K562 (cell line): ENCODE measurements around the gene SYNPO2. TPM values are rescaled to one million over a fixed set of nuclear protein-coding genes. Genes with fewer than 3 reads are reported as not detected.

Source experiments
- ATAC-seq: fragments of 200-7000 bp; cut with Tn5 transposase; 3 replicates; pipeline ENCODE4 v1.9.1; 2020; ENCODE audit warnings: moderate library complexity
- BruUV-seq: library from RNA; stranded (reverse); fragments of 400-500 nt; replicated peaks from 2 replicates; lab custom pipeline; 2021; lab: Mats Ljungman, UMichigan
- CTCF ChIA-PET: fragments of 300-600 bp; formaldehyde crosslinking; extraction: SDS; loops from one replicate; lab custom pipeline; 2021; ENCODE audit warnings: low intra/inter-chr PET ratio; lab: Yijun Ruan, JAX
- POLR2A ChIA-PET: fragments of 300-600, 350-650 bp; sonication (Branson Sonifier 250); formaldehyde crosslinking; extraction: SDS; loops from one replicate; lab custom pipeline; 2021; ENCODE audit warnings: antibody characterized with exemption, inconsistent platforms; lab: Yijun Ruan, JAX
- DNase-seq, 4 experiments: peaks; one replicate each; pipeline versions ENCODE4 v3.0.0 to v3.0.0-alpha.2; 2011 to 2018; ENCODE audit warnings: low spot score in 3 of 4, mixed read lengths in 3 of 4; ENCODE audit errors: extremely low read depth in 1 of 4
- FAIRE-seq: peaks from 2 replicates; lab custom pipeline; 2011; peaks lifted over from hg19 to GRCh38; lab: Jason Lieb, UNC
- H2AFZ ChIP-seq: 2 replicates; pipeline ENCODE4 v1.6.0; 2011; ENCODE audit warnings: low read depth, low read length, control low read depth, inconsistent platforms
- H3K27ac ChIP-seq: fragments of 200-600 bp; 3 replicates; pipeline ENCODE4 v1.8.0; 2011; ENCODE audit warnings: low read depth, mild to moderate bottlenecking, control low read depth, inconsistent platforms, low read length, moderate library complexity, mixed read lengths; ENCODE audit errors: extremely low read depth
- H3K27me3 ChIP-seq, 2 experiments: fragments of 300-600 bp in 1 of 2; 2 replicates in 1 of 2; 3 replicates in 1 of 2; pipeline versions ENCODE4 v1.6.0 to v1.8.0; 2011; ENCODE audit warnings: inconsistent platforms in 2 of 2, low read length in 2 of 2, mild to moderate bottlenecking in 1 of 2, mixed read lengths in 1 of 2, moderate library complexity in 1 of 2; ENCODE audit not compliant: control insufficient read depth in 2 of 2, insufficient read depth in 2 of 2
- H3K36me3 ChIP-seq: fragments of 300-600 bp; 3 replicates; pipeline ENCODE4 v1.8.0; 2011; ENCODE audit warnings: mild to moderate bottlenecking, low read length, inconsistent platforms; ENCODE audit not compliant: control insufficient read depth, insufficient read depth
- H3K4me1 ChIP-seq, 2 experiments: fragments of 200-600 bp in 1 of 2; replicated peaks in 1 of 2; 2 replicates in 1 of 2; 3 replicates in 1 of 2; pipeline versions ENCODE4 v1.5.1 to v1.8.0; 2011; ENCODE audit warnings: inconsistent platforms in 2 of 2, low read length in 2 of 2, mild to moderate bottlenecking in 1 of 2, mixed read lengths in 1 of 2, moderate library complexity in 1 of 2; ENCODE audit not compliant: control insufficient read depth in 2 of 2, insufficient read depth in 2 of 2
- H3K4me2 ChIP-seq: 2 replicates; pipeline ENCODE4 v1.6.1; 2011; ENCODE audit warnings: low read length, control low read depth, inconsistent platforms, mixed read lengths; ENCODE audit not compliant: insufficient read depth
- H3K4me3 ChIP-seq: fragments of 200-600 bp; sonication (generic), shearing (Covaris generic); 2 replicates; pipeline ENCODE4 v1.5.1; 2016; ENCODE audit warnings: control low read depth, inconsistent platforms
- H3K79me2 ChIP-seq: fragments of 200-600 bp; 3 replicates; pipeline ENCODE4 v1.8.0; 2011; ENCODE audit warnings: low read length, inconsistent platforms; ENCODE audit not compliant: control insufficient read depth, insufficient read depth
- H3K9ac ChIP-seq, 2 experiments: 2 replicates each; pipeline versions ENCODE4 v1.6.0 to v1.6.1; 2011; ENCODE audit warnings: low read depth in 2 of 2, low read length in 2 of 2, control low read depth in 1 of 2, inconsistent platforms in 1 of 2, mild to moderate bottlenecking in 1 of 2, mixed read lengths in 1 of 2; ENCODE audit not compliant: insufficient read depth in 1 of 2
- H3K9me1 ChIP-seq: one replicate; pipeline ENCODE4 v1.6.0; 2011; ENCODE audit warnings: inconsistent platforms, mild to moderate bottlenecking, low read length, moderate library complexity; ENCODE audit not compliant: control insufficient read depth, insufficient read depth
- H3K9me3 ChIP-seq: replicated peaks from 2 replicates; pipeline ENCODE4 v1.5.1; 2011; ENCODE audit warnings: low read depth, low read length, inconsistent platforms; ENCODE audit not compliant: control insufficient read depth, insufficient read depth
- H4K20me1 ChIP-seq: replicated peaks from 2 replicates; pipeline ENCODE4 v1.6.1; 2011; ENCODE audit warnings: low read length, inconsistent platforms, mixed read lengths; ENCODE audit not compliant: control insufficient read depth, insufficient read depth
- DPF2 ChIP-seq: fragments of 450-650 bp; IDR thresholded peaks from 2 replicates; pipeline ENCODE4 v1.6.1; 2016
- HDAC8 ChIP-seq: fragments of 450-650 bp; IDR thresholded peaks from 2 replicates; pipeline ENCODE4 v1.6.1; 2016; ENCODE audit warnings: mild to moderate bottlenecking, missing genetic modification characterization, moderate library complexity, missing compliant biosample characterization
- POLR3G ChIP-seq: IDR thresholded peaks from 2 replicates; pipeline ENCODE4 v1.6.1; 2011; ENCODE audit not compliant: insufficient read length, insufficient replicate concordance; ENCODE audit errors: extremely low read depth
- SMARCA5 ChIP-seq: fragments of 450-650 bp; IDR thresholded peaks from 2 replicates; pipeline ENCODE4 v1.6.1; 2016
- TAF15 ChIP-seq: fragments of 200-400 bp; formaldehyde crosslinking; IDR thresholded peaks from 2 replicates; pipeline ENCODE4 v1.6.1; 2017; ENCODE audit warnings: mild to moderate bottlenecking, low read depth, low read length, moderate library complexity
- TCF15 ChIP-seq: fragments of 250-450 bp; sonication (Bioruptor Pico); IDR thresholded peaks from 2 replicates; pipeline ENCODE4 v1.8.0; 2022; ENCODE audit warnings: moderate library complexity, mild to moderate bottlenecking, inconsistent platforms
- TCFL5 ChIP-seq: fragments of 250-450 bp; sonication (Bioruptor Pico); conservative IDR thresholded peaks from 2 replicates; pipeline ENCODE4 v1.6.1; 2021; ENCODE audit warnings: mild to moderate bottlenecking, moderate library complexity, matching md5 sums
- THRA ChIP-seq: fragments of 450-650 bp; IDR thresholded peaks from 2 replicates; pipeline ENCODE4 v1.6.1; 2017; ENCODE audit warnings: mild to moderate bottlenecking, moderate library complexity
- TRIM28 ChIP-seq: fragments of 450-650 bp; IDR thresholded peaks from 2 replicates; pipeline ENCODE4 v1.6.1; 2017
- XRCC3 ChIP-seq: fragments of 450-650 bp; IDR thresholded peaks from 2 replicates; pipeline ENCODE4 v1.6.1; 2017; ENCODE audit warnings: mild to moderate bottlenecking, moderate library complexity
- ZFP36 ChIP-seq: fragments of 150-350 bp; IDR thresholded peaks from 2 replicates; pipeline ENCODE4 v1.6.1; 2018; ENCODE audit warnings: low read length, low read depth; ENCODE audit not compliant: partially characterized antibody
- ZNF184 ChIP-seq: sonication (generic); formaldehyde crosslinking; IDR thresholded peaks from 2 replicates; pipeline ENCODE4 v1.5.0; 2020; ENCODE audit warnings: missing genetic modification reagents
- ZNF24 ChIP-seq: fragments of 450-650 bp; IDR thresholded peaks from 2 replicates; pipeline ENCODE4 v1.6.1; 2016
- ZNF408 ChIP-seq: fragments of 250-450 bp; sonication (Bioruptor Pico); IDR thresholded peaks from 2 replicates; pipeline ENCODE4 v1.4.0; 2020; ENCODE audit warnings: low read depth, mild to moderate bottlenecking, moderate library complexity
- WGBS: fragments of 100-300 bp; shearing (Covaris generic); methylation state at CpG from one replicate; pipeline ENCODE4 v1.1.6; 2016; ENCODE audit warnings: low coverage, mixed read lengths; ENCODE audit not compliant: insufficient coverage; ENCODE audit errors: missing lambda C conversion rate; 5-methylcytosine and 5-hydroxymethylcytosine counted together
- in situ Hi-C: fragments of 300-500 bp; cut with MboI; formaldehyde crosslinking; loops from 4 replicates; pipeline ENCODE4 v1.15.0; 2018; ENCODE audit warnings: inconsistent platforms, mixed read lengths
- intact Hi-C: fragments of 100-400 bp; cut with micrococcal nuclease; formaldehyde crosslinking; loops from 2 replicates; pipeline ENCODE4 v1.14.2; 2022
- polyA plus RNA-seq, 8 experiments: library from polyadenylated mRNA; depleted of rRNA in 4 of 8; stranded (reverse) in 5 of 8; unstranded in 3 of 8; fragments of >200 nt; fragmentation: Nextera tagmentation in 2 of 8; fragmentation: Illumina TruSeq in 1 of 8; extraction: Ambion mirVana in 2 of 8; extraction: Trizol in 1 of 8; gene quantifications; 2 replicates each; pipeline versions ENCODE4 v1.2.1 to v1.2.3, GENCODE V29; 2011 to 2014; ENCODE audit warnings: inconsistent platforms in 1 of 8, missing spikeins in 1 of 8
- total RNA-seq, 7 experiments: library from RNA; depleted of rRNA in 6 of 7; stranded (reverse); fragments of >200 nt in 6 of 7; fragmentation: Illumina TruSeq in 2 of 7; extraction: Trizol in 2 of 7; gene quantifications; 2 replicates each; pipeline versions ENCODE4 v1.2.1 to v1.2.3, GENCODE V29; 2011 to 2021; ENCODE audit warnings: low replicate concordance in 1 of 7

SYNPO2 gene
- total and polyA plus RNA-seq, 9 of the 15 experiments (the other 6 are each of a cell fraction or from before 2014, with no cell fraction given) = 0.03 to 0.18 TPM; not detected in 7

GRCh38 chr4:118953276-118953675 is 64.6 kb downstream of the SYNPO2 start:
- H3K36me3 ChIP-seq = no peaks in the 10 kb centered on the region
- TF ChIP-seq TRIM28 (no peak), ZNF184 (CRISPR knock-in tag) (no peak), ZNF24 (no peak)
- intact Hi-C loops = no loop called here
- ATAC-seq (no peak), FAIRE-seq (no peak), DNase-seq (no peak)
- H3K4me2 ChIP-seq = no peak overlapping the region
- H3K27me3 ChIP-seq = no peaks in the 10 kb centered on the region
- H3K9ac ChIP-seq = no peak overlapping the region
- WGBS = 0% methylated on average over 4 of the region's 4 CpGs
- ChIA-PET CTCF (no interaction called here), POLR2A (no interaction called here)
- no peak overlapping the region for H3K27ac ChIP-seq
- in situ Hi-C loops = no loop called here
- BruUV-seq = no TSS peak
- no peaks in the 10 kb centered on the region for H3K79me2 ChIP-seq
- no peaks in the 10 kb centered on the region for H4K20me1 ChIP-seq
- no peak overlapping the region for H2AFZ ChIP-seq
- no peaks in the 10 kb centered on the region for H3K4me1 ChIP-seq
- H3K9me3 ChIP-seq = no peaks in the 10 kb centered on the region
- no peak overlapping the region for H3K4me3 ChIP-seq
- no peaks in the 10 kb centered on the region for H3K9me1 ChIP-seq

GRCh38 chr4:118954246-118954645 is 65.6 kb downstream of the SYNPO2 start:
- H3K27me3 ChIP-seq = no peaks in the 10 kb centered on the region
- BruUV-seq = no TSS peak
- no peak overlapping the region for H3K4me3 ChIP-seq
- FAIRE-seq (no peak), DNase-seq (no peak), ATAC-seq (no peak)
- no peaks in the 10 kb centered on the region for H3K4me1 ChIP-seq
- TF ChIP-seq SMARCA5 = no peak
- no peak for TF ChIP-seq TCFL5 (CRISPR knock-in tag)
- TF ChIP-seq THRA = no peak
- no peak for TF ChIP-seq XRCC3
- no peak for TF ChIP-seq TCF15 (CRISPR knock-in tag)
- TF ChIP-seq POLR3G = no peak
- no peak for TF ChIP-seq HDAC8 (tag)
- no peak for TF ChIP-seq ZNF408
- TF ChIP-seq ZFP36 = no peak
- no peak for TF ChIP-seq TAF15
- no peak for TF ChIP-seq DPF2
- ChIA-PET POLR2A (interaction anchor here (0.7 kb wide), 1 partner anchor 21 kb away, joined by 3 read pairs; no protein-coding TSS in a partner anchor), CTCF (interaction anchor here (0.5 kb wide), 1 partner anchor 64 kb away, joined by 3 read pairs; no protein-coding TSS in a partner anchor)
- no peak overlapping the region for H3K4me2 ChIP-seq
- in situ Hi-C loops (no loop called here), intact Hi-C loops (no loop called here)
- no peaks in the 10 kb centered on the region for H4K20me1 ChIP-seq
- 0% methylated on average over 2 of the region's 2 CpGs for WGBS
- no peaks in the 10 kb centered on the region for H3K36me3 ChIP-seq
- H3K9ac ChIP-seq = no peak overlapping the region
- H3K9me3 ChIP-seq = no peaks in the 10 kb centered on the region
- no peak overlapping the region for H2AFZ ChIP-seq
- H3K9me1 ChIP-seq = no peaks in the 10 kb centered on the region
- H3K79me2 ChIP-seq = no peaks in the 10 kb centered on the region
- H3K27ac ChIP-seq = no peak overlapping the region
